Measurements from ENCODE around the gene CACNA1C.
"Not testable (repeated sequence)": the region's sequence is repeated elsewhere in the genome, so short reads cannot be mapped to it uniquely, and the experiment has no call there.

The CACNA1C gene

DNA sequence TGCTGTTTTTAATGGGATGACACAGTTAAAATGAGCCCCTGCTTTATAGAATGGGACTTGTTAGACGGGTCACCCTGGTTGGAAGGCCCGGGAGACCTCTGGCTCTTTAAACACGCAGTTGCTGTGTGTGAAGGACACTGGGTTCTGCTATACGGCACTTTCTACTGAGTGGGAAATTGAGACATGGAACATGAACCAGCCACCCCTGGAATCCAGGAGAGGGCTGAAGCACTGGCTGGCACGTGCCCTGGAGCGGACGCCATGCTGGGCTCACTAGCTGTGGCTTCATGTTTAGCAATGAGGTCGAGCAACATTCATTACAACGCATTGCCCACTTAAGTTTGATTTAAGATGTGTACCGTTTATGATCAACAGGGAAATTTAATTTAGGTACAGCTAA is 23.9 kb downstream of the CACNA1C start:
- DNase-seq: no peak

DNA sequence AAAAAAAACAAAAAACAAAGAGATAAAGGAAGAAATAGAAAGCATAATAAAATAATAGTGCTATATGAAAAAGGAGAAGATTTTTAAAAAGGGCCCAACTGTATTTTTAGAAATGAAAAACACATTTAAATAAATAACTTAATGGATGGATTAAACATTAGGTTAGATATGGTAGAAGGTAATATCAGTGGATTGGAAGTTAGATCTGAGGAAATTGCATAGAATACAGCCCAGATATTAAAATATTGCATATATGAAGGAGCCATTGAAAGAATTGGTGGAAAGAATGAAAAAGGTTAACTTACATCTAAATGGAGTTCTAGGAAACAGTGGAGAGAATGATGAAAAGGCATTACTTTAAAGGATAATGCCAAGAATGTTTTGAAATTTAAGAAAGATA is 27.8 kb downstream of the CACNA1C start:
- no peak for DNase-seq

DNA sequence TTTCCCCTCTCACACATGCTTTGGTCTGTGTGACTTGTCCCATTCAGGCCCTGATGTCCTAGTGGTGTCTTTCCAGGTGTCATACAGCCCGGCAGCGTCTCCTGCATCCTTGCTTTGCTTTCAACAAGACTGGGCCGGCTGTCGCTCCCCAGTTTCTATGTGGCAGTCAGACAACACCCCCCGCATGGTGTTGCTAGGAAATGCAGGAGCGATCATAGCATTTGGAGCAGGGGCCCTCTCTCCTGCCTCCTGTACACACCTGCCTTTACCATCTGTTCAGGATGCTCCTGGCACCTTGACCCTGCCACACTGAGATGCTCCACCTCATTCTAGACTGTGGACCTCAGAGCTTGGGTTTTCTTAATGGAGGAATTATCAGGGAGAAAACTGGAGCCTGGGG is 29.5 kb downstream of the CACNA1C start:
- DNase-seq: no peak

DNA sequence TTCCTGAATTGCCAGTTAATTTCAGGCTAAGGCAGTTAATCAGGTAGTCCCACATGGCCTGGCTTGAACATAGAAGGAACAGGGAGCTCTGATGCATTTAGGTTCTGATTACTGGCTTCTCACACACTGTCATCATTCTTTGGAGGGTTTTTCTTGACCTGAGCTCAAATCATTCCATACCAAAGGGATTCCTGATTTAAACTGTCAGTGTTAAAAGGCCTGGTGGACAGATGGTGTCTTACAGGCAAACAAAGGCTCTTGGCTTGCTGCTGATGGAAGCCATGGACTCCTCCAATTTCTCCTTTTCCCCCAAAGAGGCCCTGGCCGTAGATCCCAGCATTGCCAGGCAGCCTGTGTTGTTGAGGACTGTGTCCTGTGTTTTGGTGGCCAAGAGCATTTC is 30.2 kb downstream of the CACNA1C start:
- no peak for DNase-seq

DNA sequence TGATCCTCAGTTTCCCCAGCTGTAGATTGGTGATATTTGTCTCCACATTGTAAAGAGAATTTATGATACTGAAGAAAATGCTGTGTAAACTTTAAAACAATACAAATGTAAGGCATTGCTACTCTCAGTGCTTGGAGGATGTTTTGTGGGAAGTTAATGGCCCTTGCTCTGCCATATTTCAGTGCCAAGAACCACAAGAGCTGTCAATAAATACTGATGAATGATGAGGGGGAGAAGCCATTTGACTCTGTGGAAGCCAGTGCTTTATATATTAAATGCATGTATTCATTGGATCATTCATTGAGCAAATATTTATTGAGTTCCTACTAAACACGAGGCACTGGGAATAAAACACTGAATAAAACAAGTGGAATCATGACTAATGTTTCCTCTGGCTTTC is 30.8 kb downstream of the CACNA1C start:
- no peak for DNase-seq

DNA sequence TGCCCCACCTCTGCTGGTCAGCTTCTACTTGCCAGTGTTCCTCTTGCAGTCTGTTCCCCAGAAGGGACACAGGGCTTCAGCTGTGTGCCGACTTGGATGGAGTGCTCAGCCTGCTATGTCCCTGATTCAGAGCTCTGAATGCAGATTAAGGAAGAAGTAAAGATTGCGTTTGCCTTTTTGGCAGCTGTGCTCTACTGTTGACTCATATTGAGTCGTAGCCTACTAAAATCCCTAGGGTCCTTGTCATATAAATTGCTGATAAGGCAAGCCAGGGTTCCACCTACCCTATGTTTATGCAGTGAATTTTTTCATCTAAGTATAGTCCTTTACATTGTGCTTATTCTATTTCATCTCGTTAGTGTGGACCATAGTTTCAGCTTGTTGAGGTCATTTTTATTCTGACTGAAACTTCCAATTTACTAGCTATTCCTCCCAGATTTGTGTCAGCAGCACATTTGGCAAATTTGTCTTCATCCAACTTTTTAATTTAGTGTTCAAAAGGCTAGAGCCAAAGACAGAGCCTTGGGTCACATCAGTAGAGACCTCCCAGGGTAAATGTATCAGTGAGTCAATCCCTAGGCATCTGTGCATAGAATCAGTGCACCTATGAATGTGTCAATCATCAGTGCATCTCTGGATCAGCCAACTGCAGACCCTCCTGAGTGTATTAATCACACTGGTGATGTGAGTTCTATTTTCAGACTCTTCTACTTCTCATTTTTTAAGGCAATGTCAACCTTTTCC is 31.9 kb downstream of the CACNA1C start:
- no peak for DNase-seq

DNA sequence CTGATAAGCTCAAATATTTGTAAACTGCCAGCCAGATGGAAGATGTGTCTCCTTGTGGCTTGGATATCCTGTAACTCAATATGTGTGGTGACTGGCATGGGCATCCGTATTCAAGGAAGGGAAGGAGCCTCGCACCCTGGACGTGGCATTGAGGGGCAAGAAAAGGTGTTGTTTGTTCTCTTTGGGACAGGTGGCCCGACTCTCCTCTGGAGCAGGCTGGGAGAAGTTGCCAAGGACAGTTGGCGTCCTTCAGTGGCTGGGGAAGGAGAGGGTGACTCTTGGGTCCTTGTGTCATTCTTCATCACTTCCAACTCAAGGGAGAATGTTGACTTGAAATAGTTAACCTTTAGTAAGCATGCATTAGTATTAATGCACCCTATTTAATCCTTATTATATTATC is 39.6 kb downstream of the CACNA1C start:
- no peak for DNase-seq

DNA sequence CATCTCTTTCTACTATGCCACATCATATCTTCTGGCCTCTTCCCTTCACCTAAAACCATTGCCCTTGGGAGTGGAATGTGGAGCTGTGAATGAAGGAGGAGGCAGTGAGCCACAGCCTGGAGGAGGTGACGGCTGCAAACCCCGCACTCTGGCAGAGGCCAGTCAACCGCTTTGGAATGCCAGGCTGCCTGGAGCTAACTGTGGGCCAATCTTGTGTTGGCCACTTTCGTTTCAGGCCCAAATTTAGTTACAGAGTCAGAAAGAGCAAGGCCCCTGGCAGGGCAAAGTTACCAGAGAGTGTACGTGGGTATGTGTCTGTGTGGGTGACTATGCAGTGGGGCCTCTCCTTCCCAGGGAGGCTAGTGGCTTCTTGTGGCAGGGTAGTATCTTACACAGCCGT is 40.1 kb downstream of the CACNA1C start:
- no peak for DNase-seq

DNA sequence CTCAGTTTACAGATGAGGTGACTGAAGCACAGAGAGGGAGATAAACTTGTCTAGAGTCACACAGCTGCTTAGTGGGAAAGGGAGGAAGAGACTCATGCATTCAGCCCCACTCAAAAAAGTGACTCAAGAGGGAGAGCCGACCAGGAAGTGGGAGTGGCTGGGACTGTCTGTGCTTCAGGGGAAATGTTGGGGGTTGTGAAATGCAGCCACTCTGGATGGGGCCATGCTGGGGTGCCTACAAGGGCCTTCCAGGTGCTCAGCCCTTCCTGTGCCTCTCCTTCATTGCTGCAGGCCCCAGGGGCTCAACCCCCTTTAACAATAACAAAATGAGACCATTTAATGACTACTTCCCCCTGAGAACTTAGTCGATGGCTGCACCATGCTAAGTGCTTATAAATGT is 41.8 kb downstream of the CACNA1C start:
- DNase-seq: peak; percentile 28

DNA sequence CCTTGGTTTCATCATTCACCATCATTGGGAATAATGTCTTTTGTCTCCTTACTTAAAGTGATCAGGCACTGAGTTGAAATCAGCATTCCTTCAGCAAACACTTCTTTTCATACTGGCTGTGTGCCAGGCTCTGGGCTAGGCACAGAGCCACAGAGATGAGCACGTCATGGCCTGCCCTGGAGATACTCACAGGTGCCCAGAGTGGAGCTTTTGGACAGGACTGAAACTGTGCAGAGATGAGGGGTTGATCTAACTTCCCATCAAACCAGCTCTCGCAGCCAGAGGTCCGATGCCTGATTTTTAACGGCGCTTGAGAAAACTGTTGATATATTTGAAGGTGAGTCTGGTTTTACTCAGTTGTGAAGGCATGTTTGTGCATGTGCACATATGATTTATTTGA is 43.1 kb downstream of the CACNA1C start:
- no peak for DNase-seq

DNA sequence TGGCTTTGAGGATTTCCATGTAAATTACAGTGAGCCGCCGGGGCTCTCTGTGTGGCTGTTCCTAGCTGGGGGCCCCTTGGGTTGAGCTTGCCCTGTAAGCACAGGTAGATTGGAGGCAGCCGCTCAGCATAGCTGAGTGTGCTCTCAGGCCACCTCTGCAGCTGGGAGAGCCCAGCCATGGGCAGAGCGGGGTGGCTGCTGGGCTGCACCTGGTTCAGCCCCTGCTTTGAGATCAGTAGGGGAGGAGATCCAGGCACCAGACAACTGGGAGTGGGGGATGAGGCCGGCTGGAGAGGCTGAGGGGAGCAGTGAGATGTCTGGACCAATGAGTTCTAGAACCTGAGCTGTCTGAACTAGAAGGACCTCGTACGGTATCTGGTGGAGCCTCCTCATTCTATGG is 44.8 kb downstream of the CACNA1C start:
- DNase-seq: no peak

DNA sequence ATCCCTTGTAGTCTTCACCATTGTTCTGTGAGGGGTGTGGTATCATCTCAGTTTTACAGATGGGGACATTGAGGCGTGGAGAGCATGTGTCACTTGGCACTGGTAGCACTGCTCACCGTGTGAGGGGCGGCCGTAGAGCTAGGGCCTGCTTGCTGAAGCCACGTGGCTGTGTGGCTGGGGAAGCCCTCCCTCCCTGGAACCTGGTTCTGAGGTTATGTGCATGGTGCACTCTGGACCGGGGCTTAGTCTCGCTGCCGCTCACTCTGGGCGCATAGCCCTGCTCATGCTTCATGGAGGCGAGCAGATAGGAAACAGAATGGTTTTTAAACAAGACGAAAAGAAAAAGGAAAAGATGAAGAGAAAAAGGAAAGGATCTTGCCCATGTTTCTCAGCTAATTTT is 46.1 kb downstream of the CACNA1C start:
- no peak for DNase-seq

DNA sequence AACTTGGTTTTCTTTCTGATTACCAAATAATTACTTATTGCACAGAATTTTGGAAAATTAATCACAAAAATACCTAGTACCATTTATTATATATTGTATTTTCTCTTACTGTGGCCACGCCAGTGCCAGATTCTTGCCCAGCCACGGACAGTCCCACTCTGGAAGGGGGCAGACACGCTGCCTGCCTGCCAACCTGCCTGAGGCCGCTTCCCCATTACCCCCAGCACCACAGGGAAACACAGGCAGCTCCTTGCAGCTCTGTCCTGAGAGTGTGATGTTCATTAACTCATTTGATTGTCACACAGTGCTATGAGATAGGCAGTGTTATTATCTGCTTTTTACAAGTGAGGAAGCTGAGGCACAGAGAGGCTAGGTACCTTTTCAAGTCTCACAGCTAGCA is 46.8 kb downstream of the CACNA1C start:
- no peak for DNase-seq

DNA sequence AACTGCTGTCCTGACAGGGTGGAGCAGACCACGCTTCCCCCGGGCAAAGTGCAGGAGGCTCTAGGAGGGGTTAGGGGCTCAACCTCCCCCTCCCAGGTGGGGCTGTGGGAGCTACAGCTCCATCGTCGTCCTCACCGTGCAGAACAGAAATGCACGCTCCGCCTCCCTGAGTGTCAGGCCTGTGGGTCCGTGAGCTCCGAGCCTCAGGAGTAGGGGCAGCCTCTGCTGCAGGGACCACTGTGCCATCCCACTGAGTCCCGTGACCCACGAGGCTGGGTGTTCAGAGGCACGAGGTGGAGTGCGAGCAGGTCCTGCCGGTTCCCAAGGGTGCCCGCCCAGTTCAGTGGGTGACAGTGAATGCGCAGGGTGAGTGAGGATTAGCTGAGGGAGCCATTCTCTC is 48.6 kb downstream of the CACNA1C start:
- DNase-seq: no peak

DNA sequence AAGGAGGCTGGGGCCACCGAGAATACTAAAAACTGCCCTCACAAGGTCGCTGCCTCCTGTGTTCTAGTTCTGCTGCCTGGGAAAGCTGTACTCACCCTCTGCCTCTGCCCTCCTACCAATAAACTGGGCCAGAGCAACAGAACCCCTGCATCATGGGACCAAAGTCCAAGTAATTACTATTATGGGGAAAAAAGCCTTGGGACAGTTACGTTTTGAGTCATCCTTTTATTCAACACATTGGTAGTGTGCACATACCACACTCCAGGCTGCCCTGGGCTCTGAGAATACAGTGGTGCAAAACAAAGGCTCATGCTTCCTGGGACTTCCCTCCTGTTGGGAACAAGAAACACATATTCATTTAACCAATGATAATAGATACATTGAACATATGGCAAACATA is 49.0 kb downstream of the CACNA1C start:
- DNase-seq: no peak

DNA sequence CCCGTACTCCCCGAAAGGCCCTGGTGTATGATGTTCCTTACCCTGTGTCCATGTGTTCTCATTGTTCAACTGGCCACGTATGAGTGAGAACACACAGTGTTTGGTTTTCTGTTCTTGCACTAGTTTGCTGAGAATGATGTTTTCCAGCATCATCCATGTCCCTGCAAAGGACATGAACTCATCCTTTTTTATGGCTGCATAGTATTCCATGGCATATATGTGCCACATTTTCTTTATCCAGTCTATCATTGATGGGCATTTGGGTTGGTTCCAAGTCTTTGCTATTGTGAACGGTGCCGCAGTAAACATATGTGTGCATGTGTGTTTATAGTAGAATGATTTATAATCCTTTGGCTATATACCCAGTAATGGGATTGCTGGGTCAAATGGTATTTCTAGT is 49.9 kb downstream of the CACNA1C start:
- DNase-seq: not testable (repeated sequence)

DNA sequence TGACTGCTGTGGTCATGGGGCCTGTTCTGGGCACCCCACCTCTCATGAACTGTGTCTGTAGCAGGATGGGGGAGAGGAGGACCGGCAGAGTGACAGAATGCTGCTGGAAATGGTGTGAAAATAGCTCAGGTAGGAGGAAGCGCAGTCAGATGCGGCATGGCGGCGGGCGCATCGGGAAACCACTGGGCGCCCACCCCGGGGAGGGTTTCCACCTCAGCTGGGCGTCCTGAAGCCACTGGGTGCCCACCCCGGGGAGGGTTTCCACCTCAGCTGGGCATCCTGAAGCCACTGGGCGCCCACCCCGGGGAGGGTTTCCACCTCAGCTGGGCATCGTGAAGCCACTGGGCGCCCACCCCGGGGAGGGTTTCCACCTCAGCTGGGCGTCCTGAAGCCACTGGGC is 52.6 kb downstream of the CACNA1C start:
- not testable (repeated sequence) for DNase-seq

DNA sequence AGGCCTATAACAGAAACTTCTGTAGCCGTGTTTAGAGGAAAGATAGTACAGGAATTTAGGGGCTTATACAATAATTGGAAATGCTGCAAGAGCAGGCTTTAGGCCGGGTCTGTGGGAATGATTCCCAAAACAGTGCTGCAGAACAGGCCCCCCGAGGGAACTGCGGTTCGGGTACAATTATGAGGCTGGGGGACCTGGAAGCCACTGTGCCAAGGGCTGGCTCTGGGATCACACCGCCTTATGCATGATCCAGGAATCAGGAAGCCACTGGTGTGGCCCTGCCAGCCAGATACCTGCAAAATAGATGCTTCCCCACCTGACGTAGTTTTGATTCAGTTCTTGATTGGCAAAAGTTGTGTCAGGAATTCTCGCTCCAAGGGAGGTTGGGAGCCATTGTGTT is 55.4 kb downstream of the CACNA1C start:
- no peak for DNase-seq

DNA sequence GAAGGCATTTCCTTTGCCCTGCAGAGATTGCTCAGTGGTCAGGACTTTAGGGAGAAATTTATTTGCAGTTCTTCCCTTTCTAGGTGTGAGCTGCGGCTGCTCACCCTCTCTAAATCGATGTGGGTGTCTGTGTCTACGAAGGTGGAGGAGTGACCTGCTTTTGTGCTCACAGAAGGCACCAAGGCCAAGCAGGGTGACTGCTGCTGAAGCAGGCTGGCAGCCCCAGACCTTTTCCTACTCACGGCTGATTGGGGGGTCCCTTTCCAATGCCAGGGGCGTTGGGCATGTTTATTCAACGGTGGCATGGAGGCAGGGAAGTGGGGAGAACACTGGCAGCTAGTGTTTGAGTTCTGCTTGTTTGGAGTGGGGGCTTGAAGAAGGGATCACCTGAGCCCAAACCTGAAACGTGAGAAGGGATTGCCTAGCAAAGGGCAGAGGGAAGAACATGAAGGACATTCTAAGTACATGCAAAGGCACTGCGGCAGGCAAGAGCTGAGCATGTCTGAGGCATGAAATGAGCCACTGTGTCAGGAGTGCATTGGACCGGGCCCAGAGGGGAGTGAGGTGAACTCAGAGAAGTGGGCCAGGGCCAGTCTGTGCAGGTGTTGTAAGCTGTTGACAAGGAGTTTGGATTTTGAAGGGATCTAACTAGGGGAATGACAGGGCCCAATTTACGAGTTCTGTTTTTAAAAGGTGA is 56.3 kb downstream of the CACNA1C start:
- DNase-seq: no peak

DNA sequence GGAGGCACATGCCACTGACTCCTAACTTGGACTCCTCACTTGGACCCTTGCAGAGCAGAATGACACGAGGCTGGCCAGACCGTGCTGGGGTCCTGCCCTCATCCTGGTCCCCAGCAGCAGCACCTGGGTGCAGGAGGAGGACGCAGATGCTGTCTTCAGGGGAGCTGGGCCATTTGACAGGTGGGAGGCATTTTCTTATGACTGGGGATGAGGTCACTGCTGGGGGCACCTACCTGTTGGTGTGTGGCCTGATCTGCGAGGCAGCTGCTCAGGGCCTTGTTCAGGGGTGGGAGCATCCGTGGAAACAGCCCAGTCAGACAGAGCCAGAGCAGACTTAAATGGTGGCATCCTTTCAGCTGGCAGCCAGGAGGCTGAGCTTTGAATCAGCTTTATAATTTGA is 57.3 kb downstream of the CACNA1C start:
- DNase-seq: no peak

DNA sequence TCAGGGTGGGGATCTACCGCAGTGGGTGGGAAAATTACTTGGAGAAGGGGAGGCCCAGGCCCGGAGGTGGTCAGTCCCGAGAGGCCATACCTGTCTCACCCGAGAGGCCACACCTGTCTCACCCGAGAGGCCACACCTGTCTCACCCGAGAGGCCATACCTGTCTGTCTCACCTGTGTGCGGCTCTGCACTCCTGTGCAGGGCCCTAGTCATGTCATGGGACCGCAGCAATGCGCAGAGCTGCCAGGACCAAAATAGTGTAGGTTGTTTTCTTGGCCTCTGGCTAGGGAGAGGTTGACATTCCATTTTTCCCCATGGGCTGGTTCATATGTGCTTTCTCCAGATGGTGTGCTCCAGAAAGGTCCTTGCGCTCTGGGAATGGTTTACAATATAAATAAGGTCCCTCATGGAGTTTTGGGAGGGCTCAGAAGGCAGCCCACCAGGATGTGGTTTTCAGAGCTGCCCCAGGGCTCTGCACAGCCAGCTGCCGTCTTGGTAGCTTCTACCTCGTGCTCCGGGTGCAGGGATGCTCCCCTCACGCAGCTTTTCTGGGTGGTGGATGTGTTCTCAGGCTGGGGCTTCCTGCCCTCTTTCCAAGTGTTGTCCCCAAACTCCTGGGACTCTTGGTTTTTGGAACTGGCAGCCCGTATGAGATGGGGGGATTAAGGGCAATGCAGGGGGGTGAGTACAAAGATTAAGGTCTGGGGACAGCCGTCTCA is 58.2 kb downstream of the CACNA1C start:
- DNase-seq: no peak

DNA sequence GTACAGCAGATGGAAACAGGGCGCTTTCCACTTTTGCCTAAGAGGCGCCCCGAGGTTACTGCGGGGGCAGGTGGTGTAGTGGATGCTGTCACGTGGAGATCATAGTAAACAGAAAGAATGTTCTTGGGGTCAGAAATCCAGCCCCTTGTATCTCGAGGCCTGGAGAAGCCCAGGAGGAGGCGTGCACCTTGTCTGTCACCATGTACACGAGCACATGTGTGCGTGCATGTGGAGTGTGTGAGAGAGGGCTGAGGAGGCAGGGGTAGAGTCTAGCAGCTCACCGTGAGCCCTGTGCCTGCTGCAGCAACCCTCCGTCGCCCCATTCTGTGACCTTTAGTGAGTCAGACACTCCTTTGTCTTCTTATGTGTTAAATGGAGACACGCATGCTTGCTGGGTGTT is 59.0 kb downstream of the CACNA1C start:
- no peak for DNase-seq

DNA sequence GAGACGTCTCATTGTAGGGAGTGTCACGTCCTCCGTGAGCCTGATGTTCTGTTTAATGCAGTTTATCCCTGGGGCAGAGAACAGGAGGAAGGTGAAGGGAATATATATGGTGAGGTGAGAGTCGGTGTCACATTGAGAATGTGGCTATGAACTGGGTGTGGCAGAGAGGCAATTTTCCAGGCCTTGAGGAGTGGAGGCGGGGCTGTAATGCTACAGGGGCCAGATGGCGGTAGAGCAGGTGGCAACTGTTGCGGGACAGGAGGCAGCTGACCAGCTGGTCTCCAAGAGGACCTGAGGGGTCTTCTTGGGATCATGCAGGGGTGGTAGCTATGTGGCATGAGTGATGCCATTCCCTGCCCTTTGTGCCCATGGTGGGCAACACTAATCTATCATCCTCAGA is 59.6 kb downstream of the CACNA1C start:
- no peak for DNase-seq
